HS-5 (cell line): ENCODE data around the gene KRT2.

Experiments
- DNase-seq: peaks from one replicate; pipeline ENCODE4 v3.0.0-alpha.2; 2012; ENCODE audit warnings: low read depth

Gene KRT2

GRCh38 chr12:52663420-52663819, 11.4 kb upstream of the KRT2 start:
- no peak for DNase-seq

DNA sequence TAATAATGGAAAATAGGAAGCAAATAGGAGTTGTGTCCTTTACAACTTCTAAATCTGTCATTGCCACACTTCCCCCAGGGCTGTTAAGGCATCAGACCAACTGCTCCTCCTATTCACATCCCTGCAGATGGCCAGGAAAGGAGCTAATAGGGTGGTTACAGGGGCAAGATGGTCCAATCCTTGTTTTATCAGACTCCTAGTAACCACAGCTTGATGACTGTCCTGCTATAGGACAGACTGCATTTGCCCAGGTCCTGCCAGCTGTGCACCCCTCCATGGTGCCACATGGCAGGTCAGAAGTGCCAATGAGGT, 10.9 kb upstream of the KRT2 start:
- no peak for DNase-seq

- no peak for DNase-seq
Measured at GRCh38 chr12:52662093-52662917, 10.3 kb upstream of the KRT2 start.

DNA sequence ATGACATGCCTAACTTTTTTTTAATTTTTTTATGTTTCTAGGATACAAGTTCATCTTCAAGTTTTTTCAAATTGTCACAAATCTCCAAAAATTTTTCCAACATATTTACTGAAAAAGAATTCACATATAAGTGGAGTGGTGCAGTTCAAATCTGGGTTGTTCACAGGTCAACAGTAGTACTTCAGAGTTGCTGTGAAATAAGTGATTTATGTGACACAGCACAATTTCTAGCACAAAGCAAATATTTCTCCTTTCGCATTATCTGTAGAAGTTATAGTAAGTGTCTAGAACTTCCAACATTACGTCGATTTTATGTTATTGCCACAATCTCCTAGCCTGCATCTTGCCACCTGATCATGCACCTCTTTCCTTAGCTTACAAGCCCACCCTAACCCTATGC, 9.7 kb upstream of the KRT2 start:
- no peak for DNase-seq

DNA sequence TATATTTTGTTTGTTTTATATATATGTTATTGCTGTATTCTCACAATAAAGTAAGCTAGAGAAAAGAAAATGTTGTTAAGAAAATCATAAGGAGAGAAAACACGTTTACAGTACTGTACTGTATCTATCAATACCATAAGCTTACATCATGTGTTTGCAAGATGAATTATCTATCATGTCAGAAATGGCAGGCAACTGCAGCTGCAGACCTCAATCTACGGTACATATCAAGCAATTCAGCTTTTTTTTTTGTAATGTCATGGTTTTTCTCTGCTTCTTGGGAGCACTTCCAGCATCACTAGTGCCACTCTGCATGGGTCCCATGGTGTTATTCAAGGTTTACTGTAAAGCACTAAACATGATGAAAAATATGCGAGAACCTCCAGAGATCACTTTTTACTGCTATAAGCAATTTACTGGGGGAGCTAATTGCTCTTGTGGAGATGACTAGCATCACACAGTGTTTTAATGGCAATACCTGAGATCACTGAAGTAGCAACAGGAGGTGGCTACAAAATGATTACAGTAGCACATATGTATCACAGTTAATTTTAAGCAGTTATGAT, 9.0 kb upstream of the KRT2 start:
- DNase-seq = no peak

- no peak for DNase-seq
Measured at GRCh38 chr12:52659951-52660350, 7.9 kb upstream of the KRT2 start.

GRCh38 chr12:52659395-52659794, 7.4 kb upstream of the KRT2 start:
- no peak for DNase-seq

DNA sequence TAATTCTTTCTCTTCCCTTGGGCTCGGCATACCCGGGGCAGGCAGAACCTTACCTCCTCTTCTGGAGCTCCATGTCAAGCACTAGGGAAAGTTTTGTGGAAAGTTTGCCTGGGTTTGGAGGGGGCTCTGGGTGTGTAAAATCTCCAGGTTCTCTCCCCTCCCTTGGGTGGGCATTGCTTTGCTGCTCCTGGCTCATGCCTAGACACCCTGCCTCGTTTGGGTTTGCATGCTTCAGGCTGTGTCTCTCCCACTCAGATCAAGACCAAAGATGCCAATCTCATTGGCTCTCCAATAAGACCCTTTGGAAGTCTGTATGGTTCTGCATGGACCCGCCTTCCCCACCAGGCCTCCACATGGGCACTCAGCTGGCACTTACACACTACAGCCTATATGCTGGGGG, 6.2 kb upstream of the KRT2 start:
- DNase-seq = no peak

DNA sequence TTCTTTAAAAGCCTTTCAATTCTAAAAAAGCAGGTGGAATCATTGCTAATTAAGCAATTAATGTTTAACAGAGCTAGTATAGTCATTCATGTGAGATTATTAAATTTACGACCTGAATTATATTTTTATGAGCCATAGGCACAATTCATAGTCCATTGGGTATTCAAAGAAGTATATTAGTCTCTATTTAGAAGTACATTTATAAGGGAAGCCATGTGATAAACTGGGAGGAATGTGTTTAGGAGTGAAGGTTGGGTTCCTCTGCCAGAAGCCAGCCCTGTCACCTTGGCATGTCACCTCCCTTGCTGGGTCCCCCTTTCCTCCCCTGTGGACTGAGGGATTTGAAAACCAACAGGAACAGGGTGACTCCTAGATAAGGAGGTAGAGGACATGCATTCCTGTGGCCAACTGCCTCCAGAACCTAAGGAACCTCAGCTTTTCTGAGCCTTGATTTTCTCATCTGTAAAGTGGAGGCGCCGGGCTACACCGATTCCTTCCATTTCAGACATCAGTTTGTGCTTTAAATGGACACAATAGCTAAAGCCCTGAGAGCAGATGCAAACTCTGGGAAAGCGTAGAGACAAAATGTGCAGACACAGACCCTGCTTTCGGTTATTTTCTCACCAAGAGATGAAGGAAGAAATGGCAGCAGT, 5.4 kb upstream of the KRT2 start:
- DNase-seq = no peak

DNA sequence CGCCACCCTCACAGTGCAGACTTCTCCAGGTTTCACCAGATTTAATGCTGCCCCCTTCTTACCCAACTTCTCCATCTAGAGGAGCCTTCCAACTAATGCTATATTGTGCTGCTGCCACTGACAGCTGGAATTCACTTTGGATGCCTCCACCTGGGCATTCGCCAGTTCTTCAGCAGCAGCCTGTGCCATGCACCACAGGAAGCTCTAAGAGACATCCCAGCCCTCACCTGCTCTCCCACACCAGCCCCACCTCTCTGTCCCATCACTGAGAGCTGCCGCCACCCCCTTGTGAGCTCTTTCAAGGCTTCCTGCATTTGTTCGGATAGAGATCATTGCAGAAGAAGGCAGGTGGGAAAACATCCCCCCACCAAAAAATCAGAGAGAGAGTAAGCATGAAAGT, 4.6 kb upstream of the KRT2 start:
- DNase-seq = no peak

GRCh38 chr12:52655720-52656124, 3.7 kb upstream of the KRT2 start:
- no peak for DNase-seq

DNA sequence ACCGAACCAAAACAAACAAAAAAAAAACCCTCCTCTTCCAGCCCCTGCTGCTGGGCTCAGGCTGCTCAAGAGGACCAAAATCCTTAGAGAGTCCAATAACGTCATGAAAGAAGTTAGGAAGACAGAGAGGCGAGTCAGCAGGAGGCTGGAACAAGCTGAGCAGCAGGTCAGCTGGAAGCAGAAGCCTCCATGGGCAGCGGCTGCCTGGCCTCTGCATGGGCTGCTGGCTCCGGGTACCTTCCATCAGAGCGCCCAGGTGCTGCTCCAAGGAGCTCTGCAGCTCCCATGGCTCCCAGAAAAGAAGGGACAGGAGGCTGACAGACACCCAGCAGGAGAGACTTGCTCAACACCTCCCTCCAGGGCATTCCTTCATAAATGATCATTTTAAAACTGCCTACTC, 3.2 kb upstream of the KRT2 start:
- no peak for DNase-seq

- DNase-seq = no peak
Measured at GRCh38 chr12:52650520-52651081, 1.4 kb downstream of the KRT2 start.

DNA sequence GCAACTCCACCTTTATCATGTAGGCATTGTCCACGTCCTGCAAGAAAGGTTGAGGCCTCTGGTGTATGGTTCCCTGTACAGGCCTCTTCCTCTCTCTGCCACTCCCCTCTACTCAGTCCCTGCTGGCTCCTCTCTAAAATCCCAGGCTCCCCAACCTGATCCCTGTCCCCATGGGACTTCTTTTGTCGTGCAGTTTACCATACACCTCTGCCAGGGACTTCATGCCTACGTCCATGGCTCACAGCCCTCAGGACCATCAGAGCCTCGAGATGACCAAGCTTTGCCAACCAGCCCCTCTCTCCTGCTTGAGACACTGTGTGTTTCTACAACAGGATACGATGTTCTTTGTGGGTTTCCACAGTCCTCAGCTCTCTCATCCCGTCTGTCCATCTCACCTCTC, 2.9 kb downstream of the KRT2 start:
- no peak for DNase-seq

DNA sequence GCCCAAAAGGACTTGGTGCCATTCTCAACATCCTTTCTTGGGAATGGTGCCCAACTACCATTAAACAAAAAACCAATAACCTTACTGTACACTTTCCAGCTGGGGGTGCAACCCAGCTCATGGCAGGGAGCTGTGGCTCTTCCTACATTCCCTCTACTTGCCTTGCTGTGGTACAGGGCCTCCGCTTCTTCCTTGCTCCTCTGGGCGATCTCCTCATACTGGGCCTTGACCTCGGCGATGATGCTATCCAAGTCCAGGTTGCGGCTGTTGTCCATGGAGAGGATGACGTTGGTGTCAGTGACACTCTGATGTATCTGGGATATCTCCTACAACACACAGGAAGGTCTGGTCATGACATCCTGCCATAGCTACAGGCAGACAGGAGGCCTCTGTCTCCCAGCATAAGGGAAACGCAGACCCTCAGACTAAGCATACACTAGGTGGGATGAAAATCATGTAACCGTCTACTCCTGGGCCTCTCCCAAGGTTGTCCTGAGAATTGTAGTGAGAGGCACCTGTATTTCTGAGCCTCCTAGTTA, 3.9 kb downstream of the KRT2 start:
- DNase-seq = no peak

- DNase-seq = no peak
Measured at GRCh38 chr12:52647601-52648000, 4.4 kb downstream of the KRT2 start.

DNA sequence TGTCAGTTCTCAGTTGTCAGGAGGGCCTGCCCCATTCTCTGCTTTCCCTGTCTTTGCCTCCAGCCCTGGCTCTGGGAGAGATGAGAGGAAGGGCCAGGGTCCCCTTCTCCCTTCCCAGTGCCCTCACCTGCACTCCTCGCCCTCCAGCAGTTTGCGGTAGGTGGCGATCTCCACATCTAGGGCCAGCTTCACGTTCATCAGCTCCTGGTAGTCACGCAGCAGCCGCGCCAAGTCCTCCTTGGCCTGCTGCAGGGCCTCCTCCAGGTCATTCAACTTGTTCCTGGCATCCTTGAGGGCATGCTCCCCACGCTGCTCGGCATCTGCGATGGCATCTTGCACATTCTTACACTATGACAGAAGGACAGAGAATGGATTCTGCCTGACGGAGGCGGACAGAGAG, 5.4 kb downstream of the KRT2 start:
- DNase-seq = no peak

DNA sequence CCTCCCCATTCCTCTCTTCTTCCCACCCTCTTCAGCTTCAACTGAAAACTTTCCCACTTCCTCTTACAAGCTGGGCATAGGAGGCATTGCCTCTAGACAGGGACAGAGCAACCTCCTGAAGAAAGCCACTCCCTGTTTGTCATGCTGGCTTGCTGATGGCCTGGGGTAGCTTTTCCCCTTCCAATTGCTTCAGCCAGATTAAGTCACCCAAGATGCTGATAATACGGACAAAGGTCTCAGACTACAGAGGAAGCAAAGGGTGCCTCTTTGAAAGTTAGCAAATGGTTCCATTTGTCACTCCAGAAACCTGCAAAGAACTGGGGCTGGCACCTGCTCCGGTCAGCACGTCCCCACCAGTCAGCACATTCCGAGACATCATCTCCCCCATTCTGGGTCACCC, 6.0 kb downstream of the KRT2 start:
- DNase-seq = no peak

GRCh38 chr12:52645120-52645761, 6.8 kb downstream of the KRT2 start:
- no peak for DNase-seq

GRCh38 chr12:52644078-52644415, 8.0 kb downstream of the KRT2 start:
- DNase-seq = no peak

- no peak for DNase-seq
Measured at GRCh38 chr12:52643233-52644077, 8.6 kb downstream of the KRT2 start.

GRCh38 chr12:52641468-52641867, 10.5 kb downstream of the KRT2 start:
- no peak for DNase-seq
